HS-27A (cell line): Measurements from ENCODE around the gene TANK.
"Not testable (repeated sequence)": the region's sequence is repeated elsewhere in the genome, so short reads cannot be mapped to it uniquely, and the experiment has no call there.

Source experiments
- DNase-seq: peaks from one replicate; pipeline ENCODE4 v3.0.0-alpha.2; 2012; ENCODE audit warnings: low read depth, missing footprints

The TANK gene

DNA sequence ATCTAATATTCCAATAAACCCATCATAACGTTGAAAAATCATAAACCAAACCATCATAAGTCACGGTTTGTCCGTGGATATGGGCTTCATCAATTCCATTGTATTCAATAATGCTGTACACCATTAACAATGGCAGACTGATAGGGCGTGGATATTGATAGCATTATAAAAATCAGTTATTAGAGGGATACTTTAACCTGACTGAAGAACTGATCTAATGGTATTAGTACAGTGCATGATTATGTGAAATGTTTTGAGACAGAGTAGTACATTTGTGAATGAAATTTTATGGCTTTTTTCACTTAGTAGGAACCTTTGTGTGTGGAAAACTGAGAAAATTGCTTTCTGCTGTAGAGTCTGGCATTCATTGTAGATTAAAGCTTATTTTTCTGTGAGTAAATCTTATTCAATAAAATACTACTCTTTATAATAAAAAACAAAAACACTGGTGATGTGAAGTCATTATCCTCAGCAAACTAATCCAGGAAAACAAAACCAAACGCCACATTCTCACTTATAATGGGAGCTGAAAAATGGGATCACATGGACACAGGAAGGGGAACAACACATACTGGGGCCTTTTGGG lies 119.1 kb downstream of the TANK start:
- DNase-seq, result not testable (repeated sequence)

DNA sequence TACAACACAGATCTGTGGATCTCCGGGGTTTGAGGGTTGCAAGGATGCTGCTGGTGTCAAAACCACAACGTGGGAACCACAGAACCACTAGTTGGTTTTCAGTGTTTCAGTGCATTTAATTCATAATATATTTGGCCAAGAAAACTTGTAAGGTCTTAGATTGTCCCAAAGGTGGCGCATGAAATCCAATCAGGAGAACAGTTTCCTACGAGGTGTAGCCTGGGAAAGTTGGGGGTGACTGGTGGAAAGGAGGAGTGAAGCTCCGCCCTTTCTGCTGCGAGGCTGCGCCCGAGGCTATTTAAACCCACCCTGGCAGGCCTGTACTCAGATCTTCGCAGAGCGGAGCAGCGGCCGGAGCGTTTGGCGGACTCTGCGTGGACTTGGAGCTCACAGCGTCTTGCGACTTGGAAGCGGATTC lies 120.7 kb downstream of the TANK start:
- DNase-seq, result peak; percentile 1

DNA sequence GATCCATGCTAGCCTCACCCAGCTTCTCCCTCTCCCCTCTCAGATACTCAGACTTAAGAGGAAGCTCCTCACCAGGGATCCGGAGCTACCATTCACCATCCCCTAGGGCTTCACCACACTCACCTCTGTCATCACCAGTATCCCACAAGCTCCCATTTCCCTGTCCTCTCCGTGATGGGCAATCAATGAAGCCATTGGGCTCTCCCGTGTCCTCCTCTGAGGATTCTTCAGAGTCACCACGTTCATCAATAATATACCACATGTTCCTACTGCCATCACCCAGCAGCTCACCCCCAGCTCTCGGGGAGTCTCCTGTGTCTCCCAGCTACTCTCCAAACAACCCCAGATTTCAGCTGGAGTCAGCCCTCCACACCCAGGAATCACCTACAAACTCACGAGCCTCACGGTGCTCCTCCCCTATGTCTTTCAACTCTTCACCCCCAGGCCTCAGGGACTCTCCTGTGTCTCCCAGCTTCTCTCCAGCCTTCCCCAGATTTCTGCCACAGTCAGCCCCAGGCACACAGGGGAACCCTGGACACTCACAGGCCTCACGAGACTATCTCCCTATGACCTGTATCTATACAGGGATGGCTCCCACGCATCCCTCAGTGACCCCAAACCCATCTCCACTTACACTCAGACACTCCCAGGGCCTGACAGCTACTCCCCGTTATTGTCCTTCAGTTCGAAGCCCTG lies 121.5 kb downstream of the TANK start:
- DNase-seq, result not testable (repeated sequence)

DNA sequence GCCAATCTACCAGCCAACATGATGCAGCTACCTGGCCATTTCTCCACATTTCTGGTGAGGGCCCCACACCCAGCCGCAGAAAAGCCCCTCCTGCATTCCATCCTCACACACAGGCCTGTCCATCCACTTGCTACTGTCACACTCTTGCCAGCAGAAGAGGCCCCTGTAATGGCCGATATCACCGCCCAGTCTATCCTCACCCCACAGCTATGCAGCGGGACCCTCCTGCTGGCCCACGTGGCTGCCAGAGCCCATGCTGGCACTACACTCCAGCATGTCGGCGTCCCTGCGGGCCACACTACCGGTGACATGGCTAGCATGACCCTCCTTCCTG lies 122.0 kb downstream of the TANK start:
- not testable (repeated sequence) for DNase-seq

DNA sequence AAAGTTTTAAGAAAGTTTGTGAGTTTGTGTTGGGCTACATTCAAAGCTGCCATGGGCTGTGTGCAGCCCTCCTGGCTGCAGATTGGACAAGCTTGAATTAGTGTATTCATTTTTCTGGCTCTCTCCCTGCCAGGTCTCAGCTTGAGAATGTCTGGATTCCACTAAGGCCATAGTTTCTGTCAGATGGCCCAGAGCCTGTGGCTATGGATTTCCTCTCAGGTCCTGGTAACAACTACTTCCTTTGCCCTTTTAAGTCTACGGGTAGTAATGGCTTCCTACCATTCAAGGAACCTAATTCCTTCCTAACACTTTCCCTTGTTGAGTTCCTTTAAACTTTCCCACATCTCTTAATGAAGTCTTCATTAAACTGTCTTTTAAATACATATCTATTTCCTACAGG lies 123.7 kb downstream of the TANK start:
- no peak for DNase-seq
